DOHH2 (cell line): ENCODE results near the gene S100B.

Source experiments
- H3F3A ChIP-seq: fragments of 200-600 bp; sonication (generic), shearing (Covaris generic); 2 replicates; pipeline ENCODE4 v1.6.0; 2016; ENCODE audit warnings: antibody characterized with exemption, mild to moderate bottlenecking; ENCODE audit not compliant: control insufficient read depth, insufficient read depth
- H3K27ac ChIP-seq: fragments of 200-600 bp; sonication (generic); 2 replicates; pipeline ENCODE4 v1.5.1; 2014; ENCODE audit warnings: low read depth, mild to moderate bottlenecking, low read length, moderate library complexity
- H3K27me3 ChIP-seq: fragments of 200-600 bp; sonication (generic); 2 replicates; pipeline ENCODE4 v1.6.1; 2014; ENCODE audit warnings: mild to moderate bottlenecking, low read length, mixed read lengths; ENCODE audit not compliant: control insufficient read depth
- H3K36me3 ChIP-seq: fragments of 200-600 bp; sonication (generic); 2 replicates; pipeline ENCODE4 v1.6.1; 2014; ENCODE audit warnings: mild to moderate bottlenecking, low read length, moderate library complexity, mixed read lengths; ENCODE audit not compliant: control insufficient read depth
- H3K4me1 ChIP-seq: fragments of 200-600 bp; sonication (generic); 2 replicates; pipeline ENCODE4 v1.6.1; 2014; ENCODE audit warnings: mild to moderate bottlenecking, low read length, mixed read lengths; ENCODE audit not compliant: control insufficient read depth
- H3K4me2 ChIP-seq: fragments of 200-600 bp; sonication (generic); 2 replicates; pipeline ENCODE4 v1.6.0; 2014; ENCODE audit warnings: mild to moderate bottlenecking, low read length, moderate library complexity
- H3K4me3 ChIP-seq: fragments of 200-600 bp; sonication (generic); 2 replicates; pipeline ENCODE4 v1.5.1; 2014; ENCODE audit warnings: mild to moderate bottlenecking, low read length, mixed read lengths
- H3K79me2 ChIP-seq: fragments of 200-600 bp; sonication (generic); 2 replicates; pipeline ENCODE4 v1.6.1; 2014; ENCODE audit warnings: mild to moderate bottlenecking, low read length, mixed read lengths; ENCODE audit not compliant: control insufficient read depth
- H3K9me2 ChIP-seq: fragments of 200-600 bp; sonication (generic); replicated peaks from 2 replicates; pipeline ENCODE4 v1.6.1; 2014; ENCODE audit warnings: mild to moderate bottlenecking, low read length, mixed read lengths; ENCODE audit not compliant: control insufficient read depth
- H3K9me3 ChIP-seq: fragments of 200-600 bp; sonication (generic); 2 replicates; pipeline ENCODE4 v1.6.1; 2014; ENCODE audit warnings: antibody characterized with exemption, low read length, mixed read lengths; ENCODE audit not compliant: control insufficient read depth, insufficient read depth
- H4K20me1 ChIP-seq: fragments of 200-600 bp; sonication (generic); 2 replicates; pipeline ENCODE4 v1.6.0; 2014; ENCODE audit warnings: low read depth, mild to moderate bottlenecking, antibody characterized with exemption, low read length, moderate library complexity; ENCODE audit not compliant: control insufficient read depth, insufficient read depth
- EZH2phosphoT487 ChIP-seq: fragments of 200-600 bp; sonication (generic); IDR thresholded peaks from 2 replicates; pipeline ENCODE4 v1.6.1; 2017; ENCODE audit warnings: borderline replicate concordance, mild to moderate bottlenecking, antibody characterized with exemption, low read length, moderate library complexity, mixed read lengths
- TF ChIP-seq, protein P1 (sequence below): fragments of 200-600 bp; sonication (generic); IDR thresholded peaks from one replicate; pipeline ENCODE4 v1.5.1; 2014; ENCODE audit warnings: antibody characterized with exemption, mild to moderate bottlenecking, low read depth, low read length; ENCODE audit not compliant: poor library complexity, severe bottlenecking

S100B gene

GRCh38 chr21:46636181-46636512, 31.3 kb upstream of the S100B start:
- Histone ChIP-seq H3K4me3 (peak overlapping the region; percentile 94), H3K9me3 (no peaks in the 10 kb centered on the region), H3K9me2 (no peaks in the 10 kb centered on the region), H3K4me2 (peak overlapping the region; percentile 97), H3K4me1 (peaks cover 17% of the 10 kb centered on the region), H3K36me3 (peaks cover 7% of the 10 kb centered on the region), H4K20me1 (no peaks in the 10 kb centered on the region), H3K27ac (no peak overlapping the region), H3F3A (peaks cover 11% of the 10 kb centered on the region), H3K27me3 (no peaks in the 10 kb centered on the region), H3K79me2 (peaks cover 10% of the 10 kb centered on the region)
- TF ChIP-seq EZH2phosphoT487, result no peak
- TF ChIP-seq, protein P1, sequence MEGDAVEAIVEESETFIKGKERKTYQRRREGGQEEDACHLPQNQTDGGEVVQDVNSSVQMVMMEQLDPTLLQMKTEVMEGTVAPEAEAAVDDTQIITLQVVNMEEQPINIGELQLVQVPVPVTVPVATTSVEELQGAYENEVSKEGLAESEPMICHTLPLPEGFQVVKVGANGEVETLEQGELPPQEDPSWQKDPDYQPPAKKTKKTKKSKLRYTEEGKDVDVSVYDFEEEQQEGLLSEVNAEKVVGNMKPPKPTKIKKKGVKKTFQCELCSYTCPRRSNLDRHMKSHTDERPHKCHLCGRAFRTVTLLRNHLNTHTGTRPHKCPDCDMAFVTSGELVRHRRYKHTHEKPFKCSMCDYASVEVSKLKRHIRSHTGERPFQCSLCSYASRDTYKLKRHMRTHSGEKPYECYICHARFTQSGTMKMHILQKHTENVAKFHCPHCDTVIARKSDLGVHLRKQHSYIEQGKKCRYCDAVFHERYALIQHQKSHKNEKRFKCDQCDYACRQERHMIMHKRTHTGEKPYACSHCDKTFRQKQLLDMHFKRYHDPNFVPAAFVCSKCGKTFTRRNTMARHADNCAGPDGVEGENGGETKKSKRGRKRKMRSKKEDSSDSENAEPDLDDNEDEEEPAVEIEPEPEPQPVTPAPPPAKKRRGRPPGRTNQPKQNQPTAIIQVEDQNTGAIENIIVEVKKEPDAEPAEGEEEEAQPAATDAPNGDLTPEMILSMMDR, result no peak

DNA sequence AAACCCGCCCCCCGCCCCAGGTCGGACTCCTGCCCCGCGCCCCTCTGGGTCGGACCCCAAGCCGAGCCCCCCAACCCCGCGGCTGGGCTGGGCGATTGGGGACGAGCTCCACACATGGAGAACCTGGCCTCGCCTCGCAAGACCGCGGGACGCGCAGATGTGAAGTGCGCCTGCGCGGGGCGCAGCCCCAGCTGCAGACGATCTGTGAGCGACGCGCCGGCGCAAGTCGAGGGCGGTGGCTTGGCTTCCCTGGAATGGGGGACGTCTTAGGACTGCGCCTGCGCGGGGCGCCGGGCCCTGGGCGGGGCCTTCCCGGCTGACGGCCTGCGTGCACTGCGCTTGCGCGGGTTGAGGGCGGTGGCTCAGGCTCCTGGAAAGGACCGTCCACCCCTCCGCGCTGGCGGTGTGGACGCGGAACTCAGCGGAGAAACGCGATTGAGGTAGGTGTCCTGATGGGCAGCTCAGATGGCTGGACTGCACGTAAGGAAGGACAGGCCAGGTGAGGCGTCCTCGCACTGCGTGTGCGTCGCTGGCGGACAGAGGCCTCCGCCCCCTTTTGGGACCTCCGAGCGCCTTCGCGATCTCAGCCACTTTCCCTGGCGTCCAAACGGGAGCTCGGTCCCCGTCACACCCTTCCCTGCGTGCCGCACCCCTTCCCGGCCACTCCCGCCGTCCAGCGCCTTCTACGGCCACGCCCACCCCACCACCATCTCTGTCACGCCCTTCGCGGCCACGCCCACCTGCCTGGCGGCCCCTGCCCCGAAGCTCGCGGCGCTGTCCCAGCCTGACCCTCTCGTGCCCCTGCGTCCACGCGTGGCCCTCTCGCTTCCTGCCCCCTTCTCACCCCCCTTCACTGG, 30.7 kb upstream of the S100B start, which contains the start of gene PRMT2:
PRMT2 (plus strand) TSS at position 351 of the 857 bp plus-strand sequence. CDS start 1,278 bp downstream, outside the sequence.
- H3K4me2 ChIP-seq, result peak within 1 kb of the TSS; percentile 97
- H3K9me2 ChIP-seq, result no peaks in the 10 kb centered on the region
- H4K20me1 ChIP-seq, result no peaks in the 10 kb centered on the region
- peaks cover 5% of the 10 kb centered on the region for H3K36me3 ChIP-seq
- peak within 1 kb of the TSS; percentile 75 for H3K27ac ChIP-seq
- peaks cover 11% of the 10 kb centered on the region for H3F3A ChIP-seq
- peaks cover 17% of the 10 kb centered on the region for H3K4me1 ChIP-seq
- H3K27me3 ChIP-seq, result no peaks in the 10 kb centered on the region
- peak within 1 kb of the TSS; percentile 94 for H3K4me3 ChIP-seq
- H3K9me3 ChIP-seq, result no peaks in the 10 kb centered on the region
- peaks cover 10% of the 10 kb centered on the region for H3K79me2 ChIP-seq
- TF ChIP-seq, protein P1, result no peak
- TF ChIP-seq EZH2phosphoT487, result no peak

GRCh38 chr21:46634966-46635323, 30.1 kb upstream of the S100B start:
- Histone ChIP-seq H3K9me3 (no peaks in the 10 kb centered on the region), H3K4me2 (peak overlapping the region; percentile 97), H4K20me1 (no peaks in the 10 kb centered on the region), H3K4me3 (peak overlapping the region; percentile 94), H3K4me1 (peaks cover 17% of the 10 kb centered on the region), H3K27ac (peak overlapping the region; percentile 75), H3K36me3 (peaks cover 5% of the 10 kb centered on the region), H3K27me3 (no peaks in the 10 kb centered on the region), H3F3A (peaks cover 10% of the 10 kb centered on the region), H3K79me2 (peaks cover 10% of the 10 kb centered on the region), H3K9me2 (no peaks in the 10 kb centered on the region)
- TF ChIP-seq, protein P1, result peak; percentile 52
- TF ChIP-seq EZH2phosphoT487, result no peak
